ENCODE data around the gene CYTH2.

CYTH2 gene

GRCh38 chr19:48496959-48497727 is 28.0 kb downstream of the CYTH2 start:
- no peak for DNase-seq

- DNase-seq = no peak
These were observed 28.8 kb downstream of the CYTH2 start for GRCh38 chr19:48497728-48498594.

GRCh38 chr19:48498595-48499311 is 29.6 kb downstream of the CYTH2 start:
- DNase-seq = peak; percentile 21

- no peak for DNase-seq
These were observed 30.3 kb downstream of the CYTH2 start for GRCh38 chr19:48499316-48500090.

GRCh38 chr19:48500830-48501493 is 31.8 kb downstream of the CYTH2 start:
- no peak for DNase-seq

- no peak for DNase-seq
These were observed 32.6 kb downstream of the CYTH2 start for GRCh38 chr19:48501494-48502349.

GRCh38 chr19:48502350-48503018 is 33.3 kb downstream of the CYTH2 start:
- no peak for DNase-seq

GRCh38 chr19:48506138-48506733 is 37.1 kb downstream of the CYTH2 start:
- DNase-seq = no peak

GRCh38 chr19:48507911-48508439 is 38.8 kb downstream of the CYTH2 start:
- DNase-seq = no peak

GRCh38 chr19:48508729-48509411 is 39.7 kb downstream of the CYTH2 start:
- DNase-seq = no peak

GRCh38 chr19:48509467-48510194 is 40.5 kb downstream of the CYTH2 start:
- no peak for DNase-seq

GRCh38 chr19:48510421-48511268 is 41.5 kb downstream of the CYTH2 start:
- DNase-seq = peak; percentile 77

GRCh38 chr19:48511321-48511731 is 42.2 kb downstream of the CYTH2 start:
- DNase-seq = no peak

GRCh38 chr19:48511800-48512503 is 42.8 kb downstream of the CYTH2 start, which contains the start of gene LMTK3:
LMTK3 (minus strand) TSS chr19:48511835; CDS start chr19:48511576, 259 bp downstream.
- no peak for DNase-seq

GRCh38 chr19:48512504-48513288 is 43.5 kb downstream of the CYTH2 start:
- no peak for DNase-seq

Data from femur (tissue), 1 donor.